ENCODE measurements around the gene LSS.

LSS gene

DNA sequence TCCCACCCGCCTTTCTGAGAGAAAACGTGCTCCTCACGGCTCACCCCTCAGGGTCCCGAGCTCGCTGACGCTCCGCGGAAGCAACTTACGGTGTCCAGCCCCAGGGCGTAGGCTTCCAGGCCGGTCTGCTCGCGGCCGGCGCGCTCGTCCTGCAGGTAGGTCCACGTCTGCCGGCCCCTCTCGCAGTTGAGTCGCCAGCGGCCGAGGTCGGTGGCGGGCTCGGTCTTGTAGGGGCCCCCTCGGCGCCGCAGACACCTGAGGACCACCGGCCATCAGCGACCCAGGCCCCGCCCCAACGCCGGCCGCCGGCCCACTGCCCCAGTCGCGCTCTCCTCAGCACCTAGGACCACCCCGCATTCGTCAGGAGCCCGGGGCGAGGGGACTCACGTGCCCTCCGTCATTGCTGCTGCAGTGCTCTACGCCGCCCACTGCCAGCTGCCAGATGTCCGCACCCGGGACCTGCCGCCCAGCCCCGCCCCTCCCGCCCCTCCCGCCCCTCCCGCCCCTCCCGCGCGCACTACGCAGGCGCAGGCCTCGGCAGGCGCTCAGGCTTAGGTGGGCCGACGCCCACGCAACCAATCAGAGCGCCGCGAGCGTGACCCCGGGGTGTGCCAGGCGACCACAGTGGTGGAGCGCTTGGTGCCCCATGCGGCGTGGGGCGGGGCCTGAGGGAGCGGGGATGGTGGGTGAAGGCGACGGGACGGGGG lies at the start of gene LSS:
Gene LSS (minus strand): TSS at position 430 of the 707 bp plus-strand sequence. CDS start 29 bp downstream, at position 401.
- peak within 1 kb of the TSS; percentile 96 for H3K27ac ChIP-seq

DNA sequence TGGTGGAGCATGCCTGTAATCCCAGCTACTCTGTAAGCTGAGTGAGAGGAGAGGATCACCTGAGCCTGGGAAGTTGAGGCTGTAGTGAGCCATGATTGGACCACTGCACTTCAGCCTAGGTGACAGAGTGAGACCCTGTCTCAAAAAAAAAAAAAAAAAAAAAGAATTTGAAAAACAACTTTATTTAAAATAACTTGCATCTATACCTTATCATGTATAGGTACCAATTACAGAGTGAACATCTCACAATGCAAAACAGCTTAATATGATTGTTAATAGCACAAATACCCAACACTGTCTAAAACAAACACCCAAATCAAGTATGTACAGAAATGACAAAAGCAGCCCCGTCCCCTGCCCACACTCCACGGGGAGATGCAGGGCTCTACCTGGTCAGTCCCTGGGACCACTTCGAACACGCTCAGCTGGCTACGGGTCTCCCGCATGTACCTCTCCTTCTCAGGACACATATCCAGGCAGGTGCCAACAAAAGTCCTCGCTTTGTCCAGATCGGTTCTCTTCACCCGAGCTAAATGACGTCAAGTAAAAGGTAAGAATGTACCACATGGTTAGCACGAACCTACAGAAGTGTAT lies 46.3 kb upstream of the LSS start:
- H3K27ac ChIP-seq = no peak overlapping the region
- no peak for TF ChIP-seq ZFX (IDR thresholded peaks at IDR 0.05)
- TF ChIP-seq, protein P1, sequence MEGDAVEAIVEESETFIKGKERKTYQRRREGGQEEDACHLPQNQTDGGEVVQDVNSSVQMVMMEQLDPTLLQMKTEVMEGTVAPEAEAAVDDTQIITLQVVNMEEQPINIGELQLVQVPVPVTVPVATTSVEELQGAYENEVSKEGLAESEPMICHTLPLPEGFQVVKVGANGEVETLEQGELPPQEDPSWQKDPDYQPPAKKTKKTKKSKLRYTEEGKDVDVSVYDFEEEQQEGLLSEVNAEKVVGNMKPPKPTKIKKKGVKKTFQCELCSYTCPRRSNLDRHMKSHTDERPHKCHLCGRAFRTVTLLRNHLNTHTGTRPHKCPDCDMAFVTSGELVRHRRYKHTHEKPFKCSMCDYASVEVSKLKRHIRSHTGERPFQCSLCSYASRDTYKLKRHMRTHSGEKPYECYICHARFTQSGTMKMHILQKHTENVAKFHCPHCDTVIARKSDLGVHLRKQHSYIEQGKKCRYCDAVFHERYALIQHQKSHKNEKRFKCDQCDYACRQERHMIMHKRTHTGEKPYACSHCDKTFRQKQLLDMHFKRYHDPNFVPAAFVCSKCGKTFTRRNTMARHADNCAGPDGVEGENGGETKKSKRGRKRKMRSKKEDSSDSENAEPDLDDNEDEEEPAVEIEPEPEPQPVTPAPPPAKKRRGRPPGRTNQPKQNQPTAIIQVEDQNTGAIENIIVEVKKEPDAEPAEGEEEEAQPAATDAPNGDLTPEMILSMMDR (conservative IDR thresholded peaks at IDR 0.05) = no peak

More for the DNA sequence above, at the start of gene LSS:
- TF ChIP-seq, protein P1 (conservative IDR thresholded peaks at IDR 0.05) = no peak
- no peak for TF ChIP-seq ZFX (IDR thresholded peaks at IDR 0.05)

DNA sequence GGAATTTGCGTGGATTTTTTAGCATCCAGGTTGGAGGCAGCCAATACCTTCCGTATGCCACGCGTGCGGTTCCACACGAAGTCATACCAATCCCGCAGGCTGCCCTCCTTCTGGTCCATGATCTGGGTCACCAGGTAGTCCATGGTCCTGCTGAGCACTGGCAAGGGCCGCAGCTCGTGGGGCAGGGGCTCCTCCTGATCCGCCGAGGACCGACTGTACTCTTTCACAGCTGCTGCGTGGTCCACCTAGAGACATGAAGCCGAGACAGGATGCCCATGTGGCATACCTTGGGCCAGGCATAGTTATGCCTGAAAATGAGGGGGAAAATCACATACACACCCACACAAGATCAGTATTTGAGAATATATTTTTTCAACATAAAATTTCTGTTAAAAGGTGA lies 44.8 kb upstream of the LSS start:
- TF ChIP-seq, protein P1 (conservative IDR thresholded peaks at IDR 0.05) = no peak
- TF ChIP-seq ZFX (IDR thresholded peaks at IDR 0.05) = no peak
- H3K27ac ChIP-seq = no peak overlapping the region

DNA sequence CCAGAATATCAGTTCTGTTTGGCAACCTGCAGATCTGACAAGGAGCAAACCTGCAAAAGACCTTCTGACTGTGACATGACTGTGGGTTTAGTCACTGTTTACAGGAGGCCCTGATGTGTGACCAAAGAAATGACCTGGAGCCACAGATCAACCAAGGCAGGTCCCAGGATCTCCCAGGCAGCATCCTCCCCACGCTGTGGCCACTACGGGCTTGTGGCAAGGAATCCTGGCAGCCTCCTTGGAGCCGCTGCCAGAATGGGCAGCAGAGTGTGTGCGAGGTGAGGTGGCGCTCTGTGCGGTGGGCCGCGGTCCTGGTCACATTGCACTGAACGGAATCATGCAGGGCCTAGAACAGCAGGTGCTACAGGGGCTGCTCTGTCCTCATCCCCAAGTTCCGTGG lies 40.9 kb upstream of the LSS start:
- no peak overlapping the region for H3K27ac ChIP-seq
- TF ChIP-seq, protein P1 (conservative IDR thresholded peaks at IDR 0.05) = no peak
- TF ChIP-seq ZFX (IDR thresholded peaks at IDR 0.05) = no peak

DNA sequence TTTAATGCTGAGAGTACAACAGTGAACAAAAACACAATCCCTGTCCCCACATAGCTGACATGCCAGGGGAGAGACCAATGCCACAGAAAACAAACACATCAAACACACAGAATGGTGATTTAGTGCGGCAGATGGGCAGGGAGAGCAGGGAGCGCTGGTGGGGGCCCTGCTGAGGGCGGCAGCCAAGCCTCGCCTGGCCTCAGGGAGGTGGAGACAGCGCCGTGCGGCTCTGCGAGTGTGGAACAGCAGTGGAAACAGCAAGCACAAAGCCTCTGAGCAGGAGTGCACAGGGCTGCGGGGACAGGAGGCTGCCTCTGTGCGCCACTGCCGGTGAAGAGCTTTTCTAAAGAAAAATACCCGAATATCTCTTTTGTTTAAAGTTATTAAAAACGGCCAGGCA lies 39.8 kb upstream of the LSS start:
- TF ChIP-seq ZFX (IDR thresholded peaks at IDR 0.05) = no peak
- TF ChIP-seq, protein P1 (conservative IDR thresholded peaks at IDR 0.05) = no peak
- no peak overlapping the region for H3K27ac ChIP-seq

DNA sequence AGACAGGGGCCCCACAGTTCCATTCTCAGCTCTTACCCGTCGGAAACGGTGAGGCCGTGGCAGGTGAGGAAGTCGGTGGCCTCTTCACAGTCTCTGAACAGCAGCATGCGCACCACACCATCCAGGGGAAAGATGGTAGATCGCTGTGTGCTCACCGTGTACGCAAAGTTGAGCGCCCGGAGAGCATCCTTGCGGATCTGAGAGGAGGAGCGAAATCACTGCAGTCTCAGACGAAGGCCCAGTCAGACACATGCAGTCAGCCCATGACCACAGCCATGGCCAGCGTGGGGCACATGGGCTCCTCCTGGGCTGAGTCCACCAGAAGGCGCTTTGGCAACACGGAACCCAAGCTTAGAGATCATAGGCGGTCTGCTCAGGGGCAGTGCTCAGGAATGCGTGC lies 38.4 kb upstream of the LSS start:
- TF ChIP-seq ZFX (IDR thresholded peaks at IDR 0.05) = no peak
- TF ChIP-seq, protein P1 (conservative IDR thresholded peaks at IDR 0.05) = no peak
- H3K27ac ChIP-seq = no peak overlapping the region

DNA sequence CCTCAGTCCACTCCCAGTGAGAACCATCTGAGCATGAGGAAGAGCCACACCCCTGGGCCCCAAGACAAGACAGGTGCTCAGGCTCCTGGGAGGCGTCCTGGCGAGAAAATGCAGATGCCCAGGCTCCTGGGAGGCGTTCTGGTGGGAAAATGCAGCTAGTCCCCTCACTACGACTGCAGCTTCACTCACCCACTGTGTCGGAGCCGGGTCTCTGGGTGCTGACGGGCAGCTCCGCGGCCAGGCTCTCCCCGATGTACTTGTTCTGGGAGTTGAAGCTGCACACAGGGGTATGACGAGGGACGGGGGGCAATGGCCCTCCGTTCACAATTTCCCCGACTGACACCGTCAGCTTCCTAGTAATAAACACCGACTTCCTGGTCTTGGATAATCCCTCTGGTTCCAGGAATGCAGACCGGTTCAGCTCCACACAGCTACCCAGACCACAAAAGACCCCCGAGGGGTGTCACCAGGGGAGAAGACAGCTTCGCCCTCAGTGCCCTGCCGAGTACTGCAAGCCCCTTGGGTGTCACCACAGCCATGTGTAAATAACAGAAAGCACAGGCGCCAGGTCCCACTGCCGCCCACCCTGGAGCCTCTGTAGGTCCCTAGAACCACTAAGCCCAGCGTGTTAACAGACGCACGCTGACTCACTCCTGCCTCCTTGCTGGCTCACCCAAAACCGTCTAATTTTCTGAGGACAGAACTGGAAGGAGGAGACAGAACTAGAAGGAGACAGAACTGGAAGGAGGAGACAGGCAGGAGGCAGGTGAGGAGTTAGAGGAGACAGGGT lies 37.4 kb upstream of the LSS start:
- TF ChIP-seq, protein P1 (conservative IDR thresholded peaks at IDR 0.05) = no peak
- H3K27ac ChIP-seq = no peak overlapping the region
